Activated CD8-positive, alpha-beta memory T cell treated with anti-CD3 and anti-CD28 coated beads for 4 hours (primary cell): Measurements from ENCODE around the gene ADARB2.
"Not testable (repeated sequence)": the region's sequence is repeated elsewhere in the genome, so short reads cannot be mapped to it uniquely, and the experiment has no call there.

Source experiments
- DNase-seq, 2 donors: peaks; one replicate each; pipeline ENCODE4 v3.0.0-alpha.2; 2020; ENCODE audit warnings: low read depth in 2 of 2

ADARB2 gene

GRCh38 chr10:1159131-1160061, 577.9 kb downstream of the ADARB2 start:
- DNase-seq = no peak

GRCh38 chr10:1158536-1158935, 578.8 kb downstream of the ADARB2 start:
- not testable (repeated sequence) for DNase-seq

- no peak for DNase-seq
Observed at GRCh38 chr10:1158066-1158465, 579.3 kb downstream of the ADARB2 start.

- no peak for DNase-seq
Observed at GRCh38 chr10:1157615-1157933, 579.8 kb downstream of the ADARB2 start.

GRCh38 chr10:1156921-1157614, 580.3 kb downstream of the ADARB2 start:
- DNase-seq = no peak

GRCh38 chr10:1156616-1156886, 580.8 kb downstream of the ADARB2 start:
- DNase-seq = no peak

GRCh38 chr10:1155791-1156615, 581.3 kb downstream of the ADARB2 start:
- no peak for DNase-seq

- DNase-seq = no peak
Observed at GRCh38 chr10:1154531-1155295, 582.6 kb downstream of the ADARB2 start.

- DNase-seq = no peak
Observed at GRCh38 chr10:1153805-1154351, 583.4 kb downstream of the ADARB2 start.

GRCh38 chr10:1153251-1153763, 584.0 kb downstream of the ADARB2 start:
- DNase-seq = no peak

- no peak for DNase-seq
Observed at GRCh38 chr10:1152386-1153250, 584.7 kb downstream of the ADARB2 start.

- DNase-seq = no peak
Observed at GRCh38 chr10:1151076-1152033, 586.0 kb downstream of the ADARB2 start.

GRCh38 chr10:1150638-1150955, 586.7 kb downstream of the ADARB2 start:
- no peak for DNase-seq

GRCh38 chr10:1149793-1150637, 587.3 kb downstream of the ADARB2 start:
- DNase-seq = no peak

- no peak for DNase-seq
Observed at GRCh38 chr10:1148855-1149605, 588.3 kb downstream of the ADARB2 start.

- no peak for DNase-seq
Observed at GRCh38 chr10:1147810-1148209, 589.5 kb downstream of the ADARB2 start.

- no peak for DNase-seq
Observed at GRCh38 chr10:1142596-1142995, 594.7 kb downstream of the ADARB2 start.

GRCh38 chr10:1141701-1142100, 595.6 kb downstream of the ADARB2 start:
- DNase-seq = no peak
